ENCODE measurements around the gene ZNF775.

DNA sequence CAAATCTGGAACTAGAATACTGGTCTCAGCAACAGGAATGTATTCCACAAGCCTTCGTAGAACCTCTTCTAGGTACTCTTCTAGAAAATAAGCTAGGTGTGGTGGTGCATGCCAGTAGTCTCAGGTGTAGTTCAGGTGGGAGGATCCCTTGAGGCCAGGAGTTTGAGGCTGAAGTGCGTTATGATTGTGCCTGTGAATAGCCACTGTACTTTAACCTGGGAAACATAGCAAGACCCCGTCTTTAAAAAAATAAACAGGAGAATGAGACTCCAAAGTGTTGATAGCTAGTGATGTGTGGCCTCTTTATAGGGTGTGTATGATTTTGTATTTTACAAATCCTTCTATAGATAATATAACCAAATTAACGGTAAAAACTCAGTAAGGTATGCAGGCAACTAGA is 1.5 kb upstream of the ZNF775 start:
- TF ChIP-seq GLIS3 (CRISPR knock-in tag; IDR thresholded peaks at IDR 0.05) (no peak), ZNF8 (CRISPR knock-in tag; IDR thresholded peaks at IDR 0.05) (no peak), CSDC2 (CRISPR knock-in tag; IDR thresholded peaks at IDR 0.05) (no peak), ZFP30 (CRISPR knock-in tag; IDR thresholded peaks at IDR 0.05) (no peak), ARNTL (CRISPR knock-in tag; IDR thresholded peaks at IDR 0.05; ENCODE audit: borderline replicate concordance, low read depth) (no peak), ZNF565 (CRISPR knock-in tag; conservative IDR thresholded peaks at IDR 0.05; ENCODE audit: low read depth) (no peak), ZFP3 (CRISPR knock-in tag; IDR thresholded peaks at IDR 0.05) (no peak)
- TF ChIP-seq, protein P1, sequence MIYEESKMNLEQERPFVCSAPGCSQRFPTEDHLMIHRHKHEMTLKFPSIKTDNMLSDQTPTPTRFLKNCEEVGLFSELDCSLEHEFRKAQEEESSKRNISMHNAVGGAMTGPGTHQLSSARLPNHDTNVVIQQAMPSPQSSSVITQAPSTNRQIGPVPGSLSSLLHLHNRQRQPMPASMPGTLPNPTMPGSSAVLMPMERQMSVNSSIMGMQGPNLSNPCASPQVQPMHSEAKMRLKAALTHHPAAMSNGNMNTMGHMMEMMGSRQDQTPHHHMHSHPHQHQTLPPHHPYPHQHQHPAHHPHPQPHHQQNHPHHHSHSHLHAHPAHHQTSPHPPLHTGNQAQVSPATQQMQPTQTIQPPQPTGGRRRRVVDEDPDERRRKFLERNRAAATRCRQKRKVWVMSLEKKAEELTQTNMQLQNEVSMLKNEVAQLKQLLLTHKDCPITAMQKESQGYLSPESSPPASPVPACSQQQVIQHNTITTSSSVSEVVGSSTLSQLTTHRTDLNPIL (CRISPR knock-in tag; IDR thresholded peaks at IDR 0.05; ENCODE audit: low read depth) = no peak
- TF ChIP-seq, protein P2, sequence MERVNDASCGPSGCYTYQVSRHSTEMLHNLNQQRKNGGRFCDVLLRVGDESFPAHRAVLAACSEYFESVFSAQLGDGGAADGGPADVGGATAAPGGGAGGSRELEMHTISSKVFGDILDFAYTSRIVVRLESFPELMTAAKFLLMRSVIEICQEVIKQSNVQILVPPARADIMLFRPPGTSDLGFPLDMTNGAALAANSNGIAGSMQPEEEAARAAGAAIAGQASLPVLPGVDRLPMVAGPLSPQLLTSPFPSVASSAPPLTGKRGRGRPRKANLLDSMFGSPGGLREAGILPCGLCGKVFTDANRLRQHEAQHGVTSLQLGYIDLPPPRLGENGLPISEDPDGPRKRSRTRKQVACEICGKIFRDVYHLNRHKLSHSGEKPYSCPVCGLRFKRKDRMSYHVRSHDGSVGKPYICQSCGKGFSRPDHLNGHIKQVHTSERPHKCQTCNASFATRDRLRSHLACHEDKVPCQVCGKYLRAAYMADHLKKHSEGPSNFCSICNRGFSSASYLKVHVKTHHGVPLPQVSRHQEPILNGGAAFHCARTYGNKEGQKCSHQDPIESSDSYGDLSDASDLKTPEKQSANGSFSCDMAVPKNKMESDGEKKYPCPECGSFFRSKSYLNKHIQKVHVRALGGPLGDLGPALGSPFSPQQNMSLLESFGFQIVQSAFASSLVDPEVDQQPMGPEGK (CRISPR knock-in tag; IDR thresholded peaks at IDR 0.05; ENCODE audit: borderline replicate concordance) = no peak
